ENCODE results near the gene FAM89A. TPM values are rescaled to one million over a fixed set of nuclear protein-coding genes. Genes with fewer than 3 reads are reported as not detected.
"Not testable (repeated sequence)": the region's sequence is repeated elsewhere in the genome, so short reads cannot be mapped to it uniquely, and the experiment has no call there.

Gene FAM89A
- total and polyA plus RNA-seq, 2 experiments from 2014 or later: 13.0 to 24.7 TPM

GRCh38 chr1:230986976-230987375 is 53.1 kb downstream of the FAM89A start:
- no peaks in the 10 kb centered on the region for H3K27me3 ChIP-seq

GRCh38 chr1:230985711-230986110 is 54.3 kb downstream of the FAM89A start:
- no peak overlapping the region for H3K27ac ChIP-seq
- no peaks in the 10 kb centered on the region for H3K27me3 ChIP-seq
- peaks cover 3% of the 10 kb centered on the region for H3K4me1 ChIP-seq (ENCODE audit: low read depth)
- no peaks in the 10 kb centered on the region for H3K36me3 ChIP-seq
- H3K4me3 ChIP-seq: no peak overlapping the region
- H3K9me3 ChIP-seq (ENCODE audit: low read depth): no peaks in the 10 kb centered on the region
- no peak for DNase-seq (ENCODE audit: low read depth in 1 of 2, low spot score in 1 of 2)
- TF ChIP-seq CTCF (IDR thresholded peaks at IDR 0.05; ENCODE audit: low read depth, low read length): no peak

More at GRCh38 chr1:230986976-230987375, 53.1 kb downstream of the FAM89A start:
- DNase-seq (ENCODE audit: low read depth in 1 of 2, low spot score in 1 of 2): peak in 1 of 2 donors; percentile 34
- Histone ChIP-seq H3K36me3 (no peaks in the 10 kb centered on the region), H3K4me3 (no peak overlapping the region), H3K9me3 (ENCODE audit: low read depth) (no peaks in the 10 kb centered on the region), H3K27ac (no peak overlapping the region), H3K4me1 (ENCODE audit: low read depth) (peaks cover 3% of the 10 kb centered on the region)
- no peak for TF ChIP-seq CTCF (IDR thresholded peaks at IDR 0.05; ENCODE audit: low read depth, low read length)

- not testable (repeated sequence) for H3K36me3 ChIP-seq; DNase-seq (ENCODE audit: low read depth in 1 of 2, low spot score in 1 of 2); H3K27me3 ChIP-seq; H3K4me3 ChIP-seq; H3K4me1 ChIP-seq (ENCODE audit: low read depth); H3K27ac ChIP-seq; H3K9me3 ChIP-seq (ENCODE audit: low read depth)
Measured at GRCh38 chr1:230984622-230985515, 55.2 kb downstream of the FAM89A start.

- H3K27me3 ChIP-seq: no peaks in the 10 kb centered on the region
- no peak overlapping the region for H3K27ac ChIP-seq
- peaks cover 9% of the 10 kb centered on the region for H3K4me1 ChIP-seq (ENCODE audit: low read depth)
- H3K4me3 ChIP-seq: no peak overlapping the region
- H3K9me3 ChIP-seq (ENCODE audit: low read depth): no peaks in the 10 kb centered on the region
- TF ChIP-seq CTCF (IDR thresholded peaks at IDR 0.05; ENCODE audit: low read depth, low read length): no peak
- H3K36me3 ChIP-seq: no peaks in the 10 kb centered on the region
- no peak for DNase-seq (ENCODE audit: low read depth in 1 of 2, low spot score in 1 of 2)
Measured at GRCh38 chr1:230983811-230984210, 56.2 kb downstream of the FAM89A start.

- Histone ChIP-seq H3K27ac (no peak overlapping the region), H3K36me3 (no peaks in the 10 kb centered on the region), H3K4me3 (no peak overlapping the region), H3K9me3 (ENCODE audit: low read depth) (no peaks in the 10 kb centered on the region), H3K27me3 (no peaks in the 10 kb centered on the region), H3K4me1 (ENCODE audit: low read depth) (peaks cover 9% of the 10 kb centered on the region)
- DNase-seq (ENCODE audit: low read depth in 1 of 2, low spot score in 1 of 2): peak in 1 of 2 donors; percentile 64
- no peak for TF ChIP-seq CTCF (IDR thresholded peaks at IDR 0.05; ENCODE audit: low read depth, low read length)
Measured at GRCh38 chr1:230982696-230983095, 57.4 kb downstream of the FAM89A start.

- TF ChIP-seq CTCF (IDR thresholded peaks at IDR 0.05; ENCODE audit: low read depth, low read length): no peak
- Histone ChIP-seq H3K4me3 (peak overlapping the region; percentile 92), H3K27me3 (no peaks in the 10 kb centered on the region), H3K27ac (no peak overlapping the region), H3K4me1 (ENCODE audit: low read depth) (peaks cover 6% of the 10 kb centered on the region), H3K9me3 (ENCODE audit: low read depth) (no peaks in the 10 kb centered on the region), H3K36me3 (peaks cover 5% of the 10 kb centered on the region)
- DNase-seq (ENCODE audit: low read depth in 1 of 2, low spot score in 1 of 2): no peak
Measured at GRCh38 chr1:230979952-230980351, 60.1 kb downstream of the FAM89A start.

All from cardiac muscle cell (in vitro differentiated cells and primary cell).